ENCODE results near the gene GPR137.

GPR137 gene

GRCh38 chr11:64250415-64251015 is 35.1 kb upstream of the GPR137 start:
- H3K4me1 ChIP-seq (ENCODE audit: control insufficient read depth, insufficient read depth, low read length), result peaks cover 42% of the 10 kb centered on the region
- peak overlapping the region; percentile 94 for H3K27ac ChIP-seq (ENCODE audit: low read depth, low read length)
- peak overlapping the region; percentile 60; the same call in 1 of the 2 replicates for H3K9ac ChIP-seq (ENCODE audit: low read depth, low read length)

GRCh38 chr11:64251016-64251752 is 34.5 kb upstream of the GPR137 start, which contains the start of gene PLCB3:
TSS of gene PLCB3 (plus strand) at chr11:64251530. CDS start at chr11:64251650, 120 bp downstream.
- Histone ChIP-seq H3K4me1 (ENCODE audit: control insufficient read depth, insufficient read depth, low read length) (peaks cover 42% of the 10 kb centered on the region), H3K9me3 (ENCODE audit: control insufficient read depth, insufficient read depth, low read length) (no peaks in the 10 kb centered on the region), H3K27ac (ENCODE audit: low read depth, low read length) (peak within 1 kb of the TSS; percentile 94), H3K9ac (ENCODE audit: low read depth, low read length) (peak within 1 kb of the TSS; percentile 60), H3K36me3 (ENCODE audit: control insufficient read depth, insufficient read depth, low read length) (peaks cover 23% of the 10 kb centered on the region), H3K4me3 (ENCODE audit: low read depth, low read length) (peak within 1 kb of the TSS; percentile 84), H3K27me3 (ENCODE audit: control insufficient read depth, insufficient read depth, low read length) (no peaks in the 10 kb centered on the region)

More at GRCh38 chr11:64250415-64251015, 35.1 kb upstream of the GPR137 start:
- Histone ChIP-seq H3K9me3 (ENCODE audit: control insufficient read depth, insufficient read depth, low read length) (no peaks in the 10 kb centered on the region), H3K4me3 (ENCODE audit: low read depth, low read length) (peak overlapping the region; percentile 84), H3K36me3 (ENCODE audit: control insufficient read depth, insufficient read depth, low read length) (peaks cover 16% of the 10 kb centered on the region), H3K27me3 (ENCODE audit: control insufficient read depth, insufficient read depth, low read length) (no peaks in the 10 kb centered on the region)

- Histone ChIP-seq H3K9me3 (ENCODE audit: control insufficient read depth, insufficient read depth, low read length) (no peaks in the 10 kb centered on the region), H3K36me3 (ENCODE audit: control insufficient read depth, insufficient read depth, low read length) (peaks cover 28% of the 10 kb centered on the region), H3K4me1 (ENCODE audit: control insufficient read depth, insufficient read depth, low read length) (peaks cover 42% of the 10 kb centered on the region), H3K27me3 (ENCODE audit: control insufficient read depth, insufficient read depth, low read length) (no peaks in the 10 kb centered on the region), H3K27ac (ENCODE audit: low read depth, low read length) (peak overlapping the region; percentile 44), H3K4me3 (ENCODE audit: low read depth, low read length) (peak overlapping the region; percentile 84), H3K9ac (ENCODE audit: low read depth, low read length) (peak overlapping the region; percentile 60)
These were observed 34.0 kb upstream of the GPR137 start for GRCh38 chr11:64251753-64252002.

- Histone ChIP-seq H3K9ac (ENCODE audit: low read depth, low read length) (peak overlapping the region; percentile 60), H3K36me3 (ENCODE audit: control insufficient read depth, insufficient read depth, low read length) (peaks cover 32% of the 10 kb centered on the region), H3K4me1 (ENCODE audit: control insufficient read depth, insufficient read depth, low read length) (peaks cover 42% of the 10 kb centered on the region), H3K27ac (ENCODE audit: low read depth, low read length) (peak overlapping the region; percentile 54), H3K9me3 (ENCODE audit: control insufficient read depth, insufficient read depth, low read length) (no peaks in the 10 kb centered on the region), H3K4me3 (ENCODE audit: low read depth, low read length) (peak overlapping the region; percentile 84), H3K27me3 (ENCODE audit: control insufficient read depth, insufficient read depth, low read length) (no peaks in the 10 kb centered on the region)
These were observed 33.4 kb upstream of the GPR137 start for GRCh38 chr11:64252003-64252872.

- H3K9me3 ChIP-seq (ENCODE audit: control insufficient read depth, insufficient read depth, low read length), result no peaks in the 10 kb centered on the region
- peak overlapping the region; percentile 26 for H3K27ac ChIP-seq (ENCODE audit: low read depth, low read length)
- no peaks in the 10 kb centered on the region for H3K27me3 ChIP-seq (ENCODE audit: control insufficient read depth, insufficient read depth, low read length)
- H3K4me1 ChIP-seq (ENCODE audit: control insufficient read depth, insufficient read depth, low read length), result peaks cover 37% of the 10 kb centered on the region
- 0 out of 2 replicates have a peak overlapping the region, but pooled peaks have one; percentile 8 for H3K9ac ChIP-seq (ENCODE audit: low read depth, low read length)
- H3K4me3 ChIP-seq (ENCODE audit: low read depth, low read length), result peak overlapping the region; percentile 84
- H3K36me3 ChIP-seq (ENCODE audit: control insufficient read depth, insufficient read depth, low read length), result peaks cover 40% of the 10 kb centered on the region
These were observed 32.6 kb upstream of the GPR137 start for GRCh38 chr11:64253043-64253442.

GRCh38 chr11:64253481-64253880 is 32.2 kb upstream of the GPR137 start:
- peaks cover 44% of the 10 kb centered on the region for H3K36me3 ChIP-seq (ENCODE audit: control insufficient read depth, insufficient read depth, low read length)
- no peaks in the 10 kb centered on the region for H3K9me3 ChIP-seq (ENCODE audit: control insufficient read depth, insufficient read depth, low read length)
- peak overlapping the region; percentile 26 for H3K27ac ChIP-seq (ENCODE audit: low read depth, low read length)
- peaks cover 33% of the 10 kb centered on the region for H3K4me1 ChIP-seq (ENCODE audit: control insufficient read depth, insufficient read depth, low read length)
- H3K4me3 ChIP-seq (ENCODE audit: low read depth, low read length), result no peak overlapping the region
- H3K27me3 ChIP-seq (ENCODE audit: control insufficient read depth, insufficient read depth, low read length), result no peaks in the 10 kb centered on the region
- no peak overlapping the region for H3K9ac ChIP-seq (ENCODE audit: low read depth, low read length)

- H3K4me1 ChIP-seq (ENCODE audit: control insufficient read depth, insufficient read depth, low read length), result peaks cover 24% of the 10 kb centered on the region
- H3K36me3 ChIP-seq (ENCODE audit: control insufficient read depth, insufficient read depth, low read length), result peaks cover 52% of the 10 kb centered on the region
- no peak overlapping the region for H3K4me3 ChIP-seq (ENCODE audit: low read depth, low read length)
- H3K9ac ChIP-seq (ENCODE audit: low read depth, low read length), result no peak overlapping the region
- H3K27me3 ChIP-seq (ENCODE audit: control insufficient read depth, insufficient read depth, low read length), result no peaks in the 10 kb centered on the region
- no peaks in the 10 kb centered on the region for H3K9me3 ChIP-seq (ENCODE audit: control insufficient read depth, insufficient read depth, low read length)
- no peak overlapping the region for H3K27ac ChIP-seq (ENCODE audit: low read depth, low read length)
These were observed 31.3 kb upstream of the GPR137 start for GRCh38 chr11:64254326-64254725.

GRCh38 chr11:64255135-64256128 is 30.2 kb upstream of the GPR137 start:
- Histone ChIP-seq H3K27me3 (ENCODE audit: control insufficient read depth, insufficient read depth, low read length) (no peaks in the 10 kb centered on the region), H3K4me1 (ENCODE audit: control insufficient read depth, insufficient read depth, low read length) (peaks cover 13% of the 10 kb centered on the region), H3K9me3 (ENCODE audit: control insufficient read depth, insufficient read depth, low read length) (no peaks in the 10 kb centered on the region), H3K4me3 (ENCODE audit: low read depth, low read length) (no peak overlapping the region), H3K27ac (ENCODE audit: low read depth, low read length) (no peak overlapping the region), H3K9ac (ENCODE audit: low read depth, low read length) (no peak overlapping the region), H3K36me3 (ENCODE audit: control insufficient read depth, insufficient read depth, low read length) (peaks cover 64% of the 10 kb centered on the region)

GRCh38 chr11:64256300-64256699 is 29.3 kb upstream of the GPR137 start:
- no peaks in the 10 kb centered on the region for H3K9me3 ChIP-seq (ENCODE audit: control insufficient read depth, insufficient read depth, low read length)
- H3K27ac ChIP-seq (ENCODE audit: low read depth, low read length), result no peak overlapping the region
- no peak overlapping the region for H3K4me3 ChIP-seq (ENCODE audit: low read depth, low read length)
- H3K4me1 ChIP-seq (ENCODE audit: control insufficient read depth, insufficient read depth, low read length), result peaks cover 8% of the 10 kb centered on the region
- H3K36me3 ChIP-seq (ENCODE audit: control insufficient read depth, insufficient read depth, low read length), result peaks cover 71% of the 10 kb centered on the region
- H3K9ac ChIP-seq (ENCODE audit: low read depth, low read length), result no peak overlapping the region
- H3K27me3 ChIP-seq (ENCODE audit: control insufficient read depth, insufficient read depth, low read length), result no peaks in the 10 kb centered on the region

- Histone ChIP-seq H3K4me3 (ENCODE audit: low read depth, low read length) (no peak overlapping the region), H3K27me3 (ENCODE audit: control insufficient read depth, insufficient read depth, low read length) (no peaks in the 10 kb centered on the region), H3K9ac (ENCODE audit: low read depth, low read length) (no peak overlapping the region), H3K9me3 (ENCODE audit: control insufficient read depth, insufficient read depth, low read length) (no peaks in the 10 kb centered on the region), H3K27ac (ENCODE audit: low read depth, low read length) (no peak overlapping the region), H3K4me1 (ENCODE audit: control insufficient read depth, insufficient read depth, low read length) (0 out of 2 replicates have a peak, but pooled peaks cover 1% of the 10 kb centered on the region), H3K36me3 (ENCODE audit: control insufficient read depth, insufficient read depth, low read length) (peaks cover 89% of the 10 kb centered on the region)
These were observed 27.3 kb upstream of the GPR137 start for GRCh38 chr11:64258356-64258755.
